ENCODE measurements around the gene SESTD1.

Gene SESTD1

GRCh38 chr2:179302149-179302548 is 37.5 kb upstream of the SESTD1 start (continued):
- TF ChIP-seq PATZ1 (CRISPR knock-in tag; IDR thresholded peaks at IDR 0.05; ENCODE audit: borderline replicate concordance) (no peak), CREB5 (CRISPR knock-in tag; IDR thresholded peaks at IDR 0.05; ENCODE audit: low read depth) (no peak), CSDC2 (CRISPR knock-in tag; IDR thresholded peaks at IDR 0.05) (no peak), POU6F1 (CRISPR knock-in tag; IDR thresholded peaks at IDR 0.05; ENCODE audit: borderline replicate concordance, low read depth) (no peak), BACH2 (CRISPR knock-in tag; IDR thresholded peaks at IDR 0.05; ENCODE audit: borderline replicate concordance) (no peak), ZNF8 (CRISPR knock-in tag; IDR thresholded peaks at IDR 0.05) (no peak), ZC3H10 (CRISPR knock-in tag; IDR thresholded peaks at IDR 0.05) (no peak), RARB (CRISPR knock-in tag; IDR thresholded peaks at IDR 0.05) (no peak)

GRCh38 chr2:179298666-179299065 is 34.0 kb upstream of the SESTD1 start:
- no peak for TF ChIP-seq ISL1 (CRISPR knock-in tag; IDR thresholded peaks at IDR 0.05)
- no peak for TF ChIP-seq OSR1 (CRISPR knock-in tag; IDR thresholded peaks at IDR 0.05)
- TF ChIP-seq POU6F1 (CRISPR knock-in tag; IDR thresholded peaks at IDR 0.05; ENCODE audit: borderline replicate concordance, low read depth), result no peak
- no peak for TF ChIP-seq SNAI2 (CRISPR knock-in tag; IDR thresholded peaks at IDR 0.05)
- no peak for TF ChIP-seq ESRRG (CRISPR knock-in tag; IDR thresholded peaks at IDR 0.05)
- TF ChIP-seq CSRNP3 (CRISPR knock-in tag; IDR thresholded peaks at IDR 0.05), result no peak
- no peak for TF ChIP-seq TSHZ2 (CRISPR knock-in tag; IDR thresholded peaks at IDR 0.05)
- TF ChIP-seq TCF4 (CRISPR knock-in tag; IDR thresholded peaks at IDR 0.05; ENCODE audit: borderline replicate concordance), result no peak
- no peak for TF ChIP-seq CSDC2 (CRISPR knock-in tag; IDR thresholded peaks at IDR 0.05)
- TF ChIP-seq ZNF70 (CRISPR knock-in tag; IDR thresholded peaks at IDR 0.05), result no peak
- no peak for TF ChIP-seq RARB (CRISPR knock-in tag; IDR thresholded peaks at IDR 0.05)
- TF ChIP-seq CREB5 (CRISPR knock-in tag; IDR thresholded peaks at IDR 0.05; ENCODE audit: low read depth), result no peak
- no peak for TF ChIP-seq BACH2 (CRISPR knock-in tag; IDR thresholded peaks at IDR 0.05; ENCODE audit: borderline replicate concordance)
- no peak for TF ChIP-seq GLIS3 (CRISPR knock-in tag; IDR thresholded peaks at IDR 0.05)
- no peak for TF ChIP-seq ZNF8 (CRISPR knock-in tag; IDR thresholded peaks at IDR 0.05)
- no peak for TF ChIP-seq ZNF565 (CRISPR knock-in tag; conservative IDR thresholded peaks at IDR 0.05; ENCODE audit: low read depth)
- no peak for TF ChIP-seq TOX (CRISPR knock-in tag; IDR thresholded peaks at IDR 0.05; ENCODE audit: borderline replicate concordance)
- TF ChIP-seq PPARA (CRISPR knock-in tag; IDR thresholded peaks at IDR 0.05; ENCODE audit: borderline replicate concordance), result no peak
- TF ChIP-seq ZFP3 (CRISPR knock-in tag; IDR thresholded peaks at IDR 0.05), result no peak
- TF ChIP-seq ZC3H10 (CRISPR knock-in tag; IDR thresholded peaks at IDR 0.05), result no peak
- ATAC-seq, result no peak

Data from SK-N-SH treated with all-trans-retinoic acid at 6 μM for 48 hours (cell line).